Activated CD4-positive, CD25-positive, alpha-beta regulatory T cell treated with anti-CD3 and anti-CD28 coated beads, Interleukin-2, amount 50 U/mL, for 24 hours (primary cell): ENCODE data around the gene PARD3.

Experiments used
- ATAC-seq, 2 donors: fragments of 150-1000 bp; cut with Tn5 transposase; one replicate each; pipeline ENCODE4 v1.10.0; 2021; ENCODE audit warnings: mild to moderate bottlenecking in 1 of 2, moderate library complexity in 1 of 2

The PARD3 gene

GRCh38 chr10:34172936-34173533, 642.1 kb downstream of the PARD3 start:
- ATAC-seq, result no peak

DNA sequence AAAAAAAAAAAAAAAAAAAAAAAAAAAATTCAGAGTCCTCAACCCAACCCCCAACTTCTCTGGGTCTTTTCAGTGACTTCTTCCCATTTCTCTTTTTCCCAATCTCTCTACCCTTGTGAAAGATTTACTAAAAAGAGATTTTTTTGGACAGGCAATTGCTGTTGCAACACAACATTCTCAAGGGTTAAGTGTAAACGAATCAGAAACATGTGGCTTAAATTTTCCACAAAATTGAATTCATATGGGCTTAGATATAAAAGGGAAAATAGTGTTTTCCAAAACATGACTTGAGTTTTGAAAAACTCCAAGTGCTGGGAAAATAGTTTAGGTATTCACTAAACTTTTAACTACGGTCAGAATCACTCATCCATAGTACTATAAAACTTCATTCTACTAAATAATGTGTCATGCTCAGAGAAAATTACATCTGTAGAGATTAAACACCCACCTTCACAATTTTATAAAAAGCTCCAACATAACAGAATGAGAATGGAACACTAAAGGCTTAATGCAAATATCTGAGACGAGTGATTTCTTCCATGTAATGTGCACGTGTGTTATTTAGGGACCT, 643.1 kb downstream of the PARD3 start:
- ATAC-seq, result no peak

- ATAC-seq, result no peak
Observed at GRCh38 chr10:34169677-34170076, 645.4 kb downstream of the PARD3 start.

GRCh38 chr10:34169131-34169530, 646.0 kb downstream of the PARD3 start:
- ATAC-seq, result no peak

GRCh38 chr10:34168439-34168838, 646.7 kb downstream of the PARD3 start:
- ATAC-seq, result no peak

- ATAC-seq, result no peak
Observed at GRCh38 chr10:34166823-34167222, 648.3 kb downstream of the PARD3 start.

DNA sequence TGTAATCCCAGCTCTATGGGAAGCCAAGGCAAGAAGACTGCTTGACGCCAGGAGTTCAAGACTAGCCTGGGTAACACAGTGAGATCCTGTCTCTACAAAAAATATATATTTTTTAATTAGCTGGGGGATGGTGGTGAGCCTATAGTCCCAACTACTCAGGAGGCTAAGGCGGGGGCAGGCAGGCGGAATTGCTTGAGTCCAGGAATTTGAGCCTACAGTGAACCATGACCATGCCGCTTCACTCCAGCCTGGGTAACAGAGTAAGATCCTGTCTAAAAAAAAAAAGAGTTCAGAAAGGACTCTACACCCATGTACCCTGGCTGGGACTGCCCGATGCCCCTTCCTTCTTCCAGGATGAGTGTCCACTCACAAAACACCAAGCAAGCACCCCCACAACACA, 648.7 kb downstream of the PARD3 start:
- ATAC-seq, result no peak

DNA sequence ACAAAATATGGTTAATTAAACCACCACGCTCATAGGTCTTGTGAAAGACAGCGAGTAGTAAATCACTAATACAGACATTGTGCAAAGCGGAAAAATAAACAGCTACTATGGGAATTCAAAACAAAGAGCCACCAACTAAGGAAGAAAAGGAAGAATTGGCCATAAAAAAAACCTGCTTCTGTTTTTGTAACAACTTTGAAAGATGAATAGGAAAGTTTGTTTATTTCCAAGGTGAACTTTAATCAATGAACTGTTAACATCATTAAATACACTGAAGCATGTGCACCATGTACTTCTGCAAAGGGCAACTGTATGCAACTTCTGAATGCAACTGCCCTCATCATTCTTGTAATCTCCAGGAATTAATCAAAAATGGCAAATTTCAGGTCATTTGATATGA, 651.1 kb downstream of the PARD3 start:
- no peak for ATAC-seq

DNA sequence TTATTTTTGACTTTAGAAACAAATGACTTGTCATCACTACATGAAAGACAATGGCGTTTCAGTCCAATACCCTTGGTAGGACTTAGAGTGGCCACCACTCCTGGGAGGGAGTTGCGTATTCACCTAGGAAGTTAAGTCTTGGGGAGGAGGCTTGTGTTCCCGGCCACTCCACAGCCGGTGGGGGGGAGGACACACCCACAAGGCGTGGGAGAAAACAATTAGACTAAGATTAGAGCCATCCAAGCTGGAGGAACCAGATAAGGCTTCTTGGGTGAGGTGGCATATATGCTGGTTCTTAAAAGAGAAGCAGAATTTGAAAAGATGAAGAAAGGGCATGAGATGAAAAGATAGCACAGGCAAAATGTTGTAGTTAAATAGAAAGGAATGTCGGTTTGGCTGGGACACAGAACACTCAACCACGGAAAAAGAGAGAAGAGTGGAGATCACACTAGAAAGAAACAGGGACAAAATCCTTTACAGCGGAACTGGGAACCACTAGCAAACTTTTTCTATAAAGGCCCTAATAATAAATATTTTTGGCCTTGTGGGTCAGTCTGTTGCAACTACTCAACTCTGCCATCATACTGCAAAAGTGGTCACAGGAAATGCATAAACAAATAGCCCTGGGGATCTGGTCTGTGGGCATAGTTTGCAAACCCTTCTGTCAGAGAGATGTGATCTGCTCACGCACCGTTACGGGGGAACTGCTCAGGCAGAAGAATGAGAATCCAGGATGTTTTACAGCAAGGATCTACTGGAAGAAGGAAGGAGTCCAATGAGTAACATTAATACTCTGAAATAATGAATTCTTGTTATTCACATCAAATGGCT, 651.8 kb downstream of the PARD3 start:
- ATAC-seq, result no peak

GRCh38 chr10:34161777-34162370, 653.2 kb downstream of the PARD3 start:
- ATAC-seq, result no peak

GRCh38 chr10:34160595-34160994, 654.5 kb downstream of the PARD3 start:
- ATAC-seq, result no peak

DNA sequence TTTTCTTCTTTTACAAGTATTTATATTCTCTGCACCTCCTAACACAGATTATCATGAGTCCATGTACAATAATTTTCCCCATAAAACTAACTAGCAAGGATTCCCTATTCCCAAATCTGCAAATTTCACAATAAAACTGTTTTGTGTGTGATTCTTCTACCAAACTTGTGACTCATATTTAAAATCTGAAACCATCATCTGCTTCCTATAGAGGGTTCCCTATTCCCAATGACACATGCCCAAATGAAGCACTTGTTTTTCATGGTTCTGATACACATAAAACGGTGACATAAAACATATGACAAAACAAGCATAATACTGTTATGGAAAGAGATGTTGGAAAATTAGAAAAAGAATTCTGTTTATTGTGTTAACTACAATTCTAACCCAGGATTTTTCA, 657.6 kb downstream of the PARD3 start:
- ATAC-seq, result no peak

- no peak for ATAC-seq
Observed at GRCh38 chr10:34156781-34157425, 658.2 kb downstream of the PARD3 start.

DNA sequence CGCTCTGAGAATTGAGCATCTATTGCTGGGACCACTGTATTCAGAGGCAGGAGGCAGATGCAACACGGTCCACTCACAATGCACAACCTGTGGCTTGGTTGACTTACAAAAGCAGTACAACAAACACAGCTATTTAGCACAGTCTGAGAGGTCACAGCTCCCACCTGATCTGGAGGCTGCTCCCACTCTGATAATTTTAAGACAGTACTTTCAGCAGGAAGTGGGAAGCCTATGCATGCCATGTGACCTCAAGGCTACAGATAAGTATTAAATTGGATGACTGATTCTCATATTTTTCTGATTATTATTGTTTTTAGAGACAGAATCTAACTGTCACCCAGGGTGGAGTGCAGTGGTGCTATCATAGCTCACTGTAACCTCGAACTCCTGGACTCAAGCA, 659.3 kb downstream of the PARD3 start:
- ATAC-seq, result no peak

- no peak for ATAC-seq
Observed at GRCh38 chr10:34154383-34154900, 660.7 kb downstream of the PARD3 start.

DNA sequence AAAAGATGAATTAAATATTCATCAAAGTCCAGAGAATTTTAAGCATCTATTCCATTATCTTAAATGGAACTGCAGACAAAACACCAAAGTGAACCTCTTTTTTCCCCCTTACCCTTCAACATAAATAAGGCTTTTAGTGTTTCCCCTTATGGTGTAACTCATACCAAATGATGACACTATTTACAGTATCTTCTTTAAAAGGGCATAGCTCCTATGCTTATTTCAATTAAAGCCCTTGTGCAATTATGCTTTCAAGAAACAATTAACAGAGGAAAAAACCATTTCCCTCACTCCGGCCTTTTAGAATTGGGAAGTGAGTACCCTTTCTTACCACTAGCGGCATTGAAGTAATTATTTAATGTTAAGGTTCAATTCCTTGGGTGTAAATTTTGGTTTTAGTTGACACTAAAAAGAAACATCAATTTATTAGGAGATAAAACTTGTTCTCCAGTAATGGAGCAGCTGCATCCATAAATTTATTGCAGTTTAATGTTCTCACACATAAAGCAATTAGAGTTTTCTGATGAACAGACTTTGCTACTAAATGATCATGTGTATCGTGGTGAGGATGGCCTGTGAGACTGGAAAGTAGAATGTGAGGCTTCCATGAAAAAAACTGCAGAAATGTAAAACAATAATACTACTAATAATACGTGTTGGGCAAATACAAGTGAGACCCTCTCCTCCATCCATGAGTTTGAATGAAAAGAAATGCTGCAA, 661.3 kb downstream of the PARD3 start:
- ATAC-seq, result no peak

- no peak for ATAC-seq
Observed at GRCh38 chr10:34152434-34152833, 662.7 kb downstream of the PARD3 start.

- no peak for ATAC-seq
Observed at GRCh38 chr10:34151931-34152330, 663.2 kb downstream of the PARD3 start.

DNA sequence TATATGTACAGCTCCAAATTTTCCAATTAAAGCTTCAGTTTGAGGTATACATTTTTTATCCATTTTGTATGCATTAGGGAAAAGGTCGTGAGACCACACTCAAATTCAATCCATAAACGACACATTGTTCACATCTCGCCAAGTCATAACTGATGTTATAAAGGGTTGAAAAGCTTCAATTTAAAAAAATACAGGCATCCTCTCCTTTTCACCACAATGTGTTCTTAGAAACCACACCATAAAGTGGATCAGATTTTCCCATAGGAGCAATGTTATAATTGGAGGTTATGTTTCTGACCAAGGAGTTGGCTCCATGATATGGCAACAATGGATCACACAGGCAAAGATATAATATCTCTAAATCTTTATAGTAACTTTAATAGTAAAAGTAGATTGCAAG, 663.6 kb downstream of the PARD3 start:
- ATAC-seq, result no peak

GRCh38 chr10:34150103-34150502, 665.0 kb downstream of the PARD3 start:
- no peak for ATAC-seq

DNA sequence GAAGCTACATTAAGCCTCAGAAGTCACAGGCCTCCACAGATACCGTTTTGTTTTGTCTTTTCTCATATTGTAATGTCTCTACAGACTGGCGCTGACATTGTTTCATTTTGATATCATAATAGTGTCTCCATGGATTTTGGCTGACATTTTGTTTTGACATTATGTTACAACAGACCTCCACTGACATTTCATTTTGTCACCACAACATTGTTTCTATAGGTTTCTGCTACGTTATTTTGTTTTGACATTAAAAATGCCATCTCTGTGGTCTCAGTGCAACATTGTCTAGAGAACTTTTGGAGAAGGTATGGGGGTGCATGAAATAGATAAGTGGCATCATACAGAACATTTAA, 666.8 kb downstream of the PARD3 start:
- ATAC-seq, result no peak

- ATAC-seq, result no peak
Observed at GRCh38 chr10:34147641-34148304, 667.3 kb downstream of the PARD3 start.
